ENCODE measurements around the gene EPM2A.

EPM2A gene

DNA sequence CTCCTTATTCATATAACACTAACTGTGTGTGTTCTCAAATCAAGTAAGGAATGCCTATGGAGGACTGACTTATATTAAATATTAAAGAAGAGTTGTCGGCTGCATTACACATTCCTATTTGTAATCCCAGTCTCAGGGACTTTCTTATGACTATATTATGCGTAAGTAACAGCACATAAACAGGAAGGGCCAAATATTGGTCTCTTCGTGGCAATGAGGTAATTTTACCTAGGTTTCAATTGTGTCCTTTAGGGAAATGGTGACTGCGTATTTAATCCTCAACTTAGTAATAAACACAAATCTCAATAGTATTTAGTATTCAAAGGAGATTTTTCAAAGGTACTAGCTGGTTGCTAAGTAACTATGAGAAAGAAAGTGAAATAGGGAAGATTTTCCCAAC lies 22.8 kb upstream of the EPM2A start:
- TF ChIP-seq CTCF (IDR thresholded peaks at IDR 0.05; ENCODE audit: insufficient read depth, missing control alignments) = no peak
- DNase-seq (ENCODE audit: insufficient read length, low spot score) = no peak
- FAIRE-seq = no peak

DNA sequence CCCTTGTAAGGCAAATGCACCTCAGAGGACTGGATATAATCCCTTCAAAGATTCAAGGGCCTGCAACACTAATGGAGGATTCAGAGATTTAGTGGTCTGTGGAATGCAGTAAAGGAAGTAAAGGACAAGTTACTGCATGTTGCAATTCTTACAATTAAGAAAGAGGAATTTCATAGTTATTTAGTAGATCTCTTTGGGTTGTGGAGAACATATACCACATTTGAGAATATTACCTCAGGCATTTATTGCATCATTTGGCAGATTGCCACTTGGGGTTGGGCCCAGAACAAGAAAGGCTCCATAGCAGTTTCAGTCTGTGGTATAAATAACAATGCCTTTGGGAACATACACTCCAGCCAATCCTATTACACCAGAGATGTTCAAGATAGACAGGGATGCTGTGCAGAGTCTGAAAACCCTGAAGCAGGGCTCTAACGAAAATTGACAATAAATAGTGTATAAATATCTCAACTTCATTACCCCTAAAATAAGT lies 20.9 kb upstream of the EPM2A start:
- no peak for DNase-seq (ENCODE audit: insufficient read length, low spot score)
- no peak for FAIRE-seq
- no peak for TF ChIP-seq CTCF (IDR thresholded peaks at IDR 0.05; ENCODE audit: insufficient read depth, missing control alignments)

DNA sequence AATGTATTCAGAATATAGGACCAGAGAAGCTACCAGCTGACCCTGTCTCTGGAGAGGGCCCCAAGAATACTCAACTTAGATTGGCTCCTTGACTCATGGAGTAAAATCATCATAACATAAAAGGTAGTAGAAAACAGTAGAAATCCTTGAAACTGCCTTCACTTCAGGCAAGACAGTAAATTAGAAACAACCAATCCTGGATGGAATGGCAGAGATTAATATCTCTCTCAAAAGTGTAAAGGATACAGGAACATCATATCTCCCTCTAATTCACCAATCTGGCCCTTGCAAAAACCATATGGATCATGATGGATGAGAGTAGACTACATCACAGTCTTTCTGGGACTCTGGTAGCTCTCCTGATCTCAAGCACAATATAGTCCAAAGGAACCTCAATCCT lies 20.4 kb upstream of the EPM2A start:
- no peak for FAIRE-seq
- no peak for TF ChIP-seq CTCF (IDR thresholded peaks at IDR 0.05; ENCODE audit: insufficient read depth, missing control alignments)
- no peak for DNase-seq (ENCODE audit: insufficient read length, low spot score)

GRCh38 chr6:145752638-145753037 lies 17.3 kb upstream of the EPM2A start:
- FAIRE-seq = no peak
- no peak for DNase-seq (ENCODE audit: insufficient read length, low spot score)
- TF ChIP-seq CTCF (IDR thresholded peaks at IDR 0.05; ENCODE audit: insufficient read depth, missing control alignments) = no peak

- FAIRE-seq = no peak
- no peak for DNase-seq (ENCODE audit: insufficient read length, low spot score)
These were observed 14.3 kb upstream of the EPM2A start for GRCh38 chr6:145749632-145750031.

GRCh38 chr6:145745861-145746260 lies 10.5 kb upstream of the EPM2A start:
- no peak for TF ChIP-seq CTCF (IDR thresholded peaks at IDR 0.05; ENCODE audit: insufficient read depth, missing control alignments)
- DNase-seq (ENCODE audit: insufficient read length, low spot score) (no peak), FAIRE-seq (no peak)

More at GRCh38 chr6:145749632-145750031, 14.3 kb upstream of the EPM2A start:
- TF ChIP-seq CTCF (IDR thresholded peaks at IDR 0.05; ENCODE audit: insufficient read depth, missing control alignments) = no peak

DNA sequence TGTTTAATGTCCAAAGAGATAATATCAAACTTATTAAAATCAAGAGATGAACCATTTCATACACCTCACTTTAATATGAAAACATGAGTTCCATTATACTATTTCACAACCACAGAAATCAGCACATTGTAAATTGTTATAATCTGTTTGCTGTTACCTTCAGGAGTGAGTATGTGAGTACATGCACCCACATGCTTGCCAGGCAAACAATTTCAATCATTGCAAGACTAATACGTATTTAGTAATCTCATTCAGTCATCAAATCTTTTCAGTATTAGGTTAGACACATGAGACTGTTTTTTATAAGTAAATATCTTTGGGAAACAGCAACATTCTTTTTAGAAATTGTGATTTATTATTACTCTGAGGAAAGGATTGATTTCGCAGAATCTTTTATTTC lies 9.3 kb upstream of the EPM2A start:
- FAIRE-seq = no peak
- TF ChIP-seq CTCF (IDR thresholded peaks at IDR 0.05; ENCODE audit: insufficient read depth, missing control alignments) = no peak
- DNase-seq (ENCODE audit: insufficient read length, low spot score) = no peak
